Renal cortical epithelial cell (primary cell): ENCODE data around the gene CAMLG. TPM values are rescaled to one million over a fixed set of nuclear protein-coding genes. Genes with fewer than 3 reads are reported as not detected.

ENCODE experiments used
- DNase-seq: peaks from one replicate; pipeline ENCODE4 v3.0.0-alpha.2; 2011; ENCODE audit warnings: low read depth
- total RNA-seq: library from RNA; depleted of rRNA; stranded (reverse); fragments of >200 nt; gene quantifications from 2 replicates; pipeline ENCODE4 v1.2.3, GENCODE V29; 2014

The CAMLG gene
- total RNA-seq, 1 donor from 2014 or later, result 34.9 TPM

DNA sequence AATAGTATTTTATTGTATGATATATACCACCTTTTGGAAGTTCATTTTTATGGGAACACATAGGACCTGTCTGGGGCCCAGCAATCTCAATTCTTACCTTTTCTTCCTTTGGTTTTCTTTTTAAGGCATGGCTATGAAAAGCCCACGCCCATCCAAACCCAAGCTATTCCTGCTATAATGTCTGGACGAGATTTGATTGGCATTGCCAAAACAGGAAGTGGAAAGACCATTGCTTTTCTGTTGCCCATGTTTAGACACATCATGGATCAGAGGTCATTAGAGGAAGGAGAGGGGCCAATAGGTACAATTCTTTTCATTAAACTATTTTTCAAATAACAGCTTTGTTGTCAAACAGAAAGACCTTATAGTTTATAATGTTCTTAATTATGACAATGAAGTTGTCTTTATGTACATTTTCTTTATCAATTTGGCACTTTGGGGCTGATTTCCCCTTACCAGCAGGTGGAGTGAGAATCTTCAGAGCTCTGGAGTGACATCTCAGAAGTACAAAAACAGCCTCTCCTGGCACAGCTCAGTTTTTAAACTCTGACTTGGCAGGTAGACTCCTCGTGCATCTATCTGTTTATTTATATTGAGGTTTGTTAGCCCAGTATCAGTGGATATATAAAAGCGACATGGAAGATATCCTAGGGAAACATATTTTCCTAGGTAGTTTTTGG is 46.0 kb downstream of the CAMLG start:
- DNase-seq, result peak; percentile 15

- DNase-seq, result peak; percentile 44
Observed at GRCh38 chr5:134784946-134785620, 46.7 kb downstream of the CAMLG start.

DNA sequence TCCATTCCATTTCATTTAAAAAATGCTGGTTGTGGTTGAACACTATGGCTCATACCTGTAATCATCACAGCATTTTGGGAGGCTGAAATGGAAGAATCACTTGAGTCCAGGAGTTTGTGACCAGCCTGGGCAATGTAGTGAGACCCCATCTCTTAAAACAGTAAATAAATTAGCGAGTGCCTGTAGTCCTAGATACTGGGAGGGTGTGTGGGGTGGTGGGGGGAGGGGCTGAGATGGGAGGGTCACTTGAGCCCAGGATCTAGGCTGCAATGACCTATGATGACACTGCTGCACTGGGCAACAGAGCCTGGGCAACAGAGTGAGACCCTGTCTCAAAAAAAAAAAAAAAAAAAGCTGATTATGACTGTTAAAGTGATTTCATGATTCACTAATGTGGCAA is 49.3 kb downstream of the CAMLG start:
- DNase-seq, result no peak

DNA sequence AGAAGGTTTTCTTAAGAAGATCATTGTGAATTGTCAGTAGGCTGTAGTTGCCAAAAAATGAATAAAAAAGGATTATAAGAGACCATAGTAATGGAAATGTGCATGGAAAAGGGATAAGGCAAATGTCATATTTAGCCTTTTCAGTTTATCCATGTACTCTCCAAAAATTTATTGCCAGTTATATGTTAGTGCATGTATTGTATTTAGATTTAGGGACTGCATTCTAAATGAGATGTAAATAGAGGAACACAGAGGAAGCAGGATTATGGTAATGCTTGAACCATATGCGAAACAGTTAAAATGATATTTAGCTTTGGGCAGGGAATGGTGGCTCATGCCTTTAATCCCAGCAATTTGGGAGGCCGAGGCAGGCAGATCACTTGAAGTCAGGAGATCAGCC is 53.2 kb downstream of the CAMLG start:
- DNase-seq, result no peak

DNA sequence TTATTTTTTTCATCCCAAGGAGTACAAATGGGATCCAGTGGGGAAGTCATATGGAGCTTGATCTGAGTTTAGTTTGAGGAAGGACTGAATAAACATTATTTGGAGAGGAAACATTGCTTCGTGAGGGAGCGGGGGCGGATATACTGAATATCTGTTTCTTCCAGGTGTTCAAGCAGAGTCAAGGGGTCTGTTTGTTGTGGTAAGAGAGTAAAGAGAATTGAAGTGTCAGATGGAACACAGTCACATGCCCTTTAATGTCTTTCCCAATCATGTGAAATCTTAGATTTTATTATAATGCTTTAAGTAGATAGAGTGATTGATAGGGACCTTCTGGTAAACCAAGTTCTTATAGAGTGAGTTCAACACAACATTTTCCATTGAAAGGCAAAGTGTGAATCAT is 53.9 kb downstream of the CAMLG start:
- DNase-seq, result no peak

DNA sequence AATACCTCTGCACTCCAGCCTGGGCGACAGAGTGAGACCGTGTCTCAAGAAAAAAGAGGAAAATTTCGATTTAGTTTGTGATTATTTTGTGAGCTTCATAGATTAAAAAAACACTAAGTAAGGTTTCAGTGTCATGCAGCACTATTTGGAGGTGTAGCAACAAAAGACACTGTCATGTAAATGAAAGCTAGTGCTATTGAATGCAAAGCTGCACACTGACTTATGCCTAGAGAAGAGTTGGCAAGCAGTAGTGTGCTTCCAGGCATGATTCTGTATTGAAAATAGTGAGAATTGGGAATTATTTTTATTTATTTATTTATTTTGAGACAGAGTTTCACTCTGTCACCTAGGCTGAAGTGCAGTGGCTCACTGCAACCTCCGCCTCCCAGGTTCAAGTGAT is 54.8 kb downstream of the CAMLG start:
- no peak for DNase-seq

- DNase-seq, result no peak
Observed at GRCh38 chr5:134794082-134794481, 55.7 kb downstream of the CAMLG start.

- no peak for DNase-seq
Observed at GRCh38 chr5:134794819-134795218, 56.5 kb downstream of the CAMLG start.

GRCh38 chr5:134798468-134798867 is 60.1 kb downstream of the CAMLG start:
- DNase-seq, result no peak

Other genes with a start within 250 kb of the CAMLG start
- gene JADE2, start 212.9 kb upstream of the CAMLG start, total RNA-seq, result 17.2 and 42.6 TPM in 2 replicates
- 55.9 and 104 TPM in 2 replicates for gene SAR1B, start 105.7 kb upstream of the CAMLG start, total RNA-seq
- gene SEC24A, start 89.8 kb upstream of the CAMLG start, total RNA-seq, result 25.7 and 47.5 TPM in 2 replicates
- gene DDX46, start 20.2 kb downstream of the CAMLG start, total RNA-seq, result 12.7 and 39.0 TPM in 2 replicates
- gene C5orf24, start 107.4 kb downstream of the CAMLG start, total RNA-seq, result 58.9 and 124 TPM in 2 replicates
- gene TXNDC15, start 135.8 kb downstream of the CAMLG start, total RNA-seq, result 55.0 and 64.3 TPM in 2 replicates
- gene PCBD2, start 166.6 kb downstream of the CAMLG start, total RNA-seq, result 8.2 and 9.0 TPM in 2 replicates
- 0.10 TPM in 1 of 2 replicates, not detected in the other for gene CATSPER3, start 229.4 kb downstream of the CAMLG start, total RNA-seq